ENCODE measurements around the gene KDM1B. TPM values are rescaled to one million over a fixed set of nuclear protein-coding genes. Genes with fewer than 3 reads are reported as not detected.

The KDM1B gene
- total RNA-seq, 1 donor from 2014 or later = 16.9 TPM

DNA sequence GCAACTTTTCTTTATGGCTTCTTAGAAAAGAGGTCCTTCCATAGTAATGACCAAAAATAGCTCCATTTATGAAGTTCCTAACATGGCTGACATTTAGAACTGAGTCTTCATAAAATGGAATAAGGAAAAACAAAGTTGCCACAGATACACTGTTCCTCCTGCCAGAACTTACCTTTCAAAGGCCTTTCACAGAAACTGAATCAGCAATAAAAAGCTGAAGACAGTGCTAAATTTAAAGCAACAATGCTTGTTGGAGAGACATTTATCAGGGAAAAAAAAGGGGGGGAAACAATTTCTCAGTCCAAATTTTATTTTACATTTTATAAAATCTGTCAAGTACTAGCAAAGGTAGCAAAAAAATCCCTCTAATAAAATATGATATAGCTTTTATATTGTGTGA is 91.8 kb downstream of the KDM1B start:
- no peak overlapping the region for H2AFZ ChIP-seq (replicated peaks)
- Mint-ChIP-seq H3K4me1 (no peaks in the 10 kb centered on the region), H3K27ac (no peak overlapping the region), H3K9me3 (no peaks in the 10 kb centered on the region), H3K27me3 (ENCODE audit: insufficient read depth, low read depth) (no peaks in the 10 kb centered on the region), H3K4me3 (no peak overlapping the region), H3K36me3 (peaks cover 60% of the 10 kb centered on the region)
- no peaks in the 10 kb centered on the region for H3K27me3 ChIP-seq
- peaks cover 100% of the 10 kb centered on the region for H3K79me2 ChIP-seq (ENCODE audit: low read depth)
- no peak overlapping the region for H3K4me3 ChIP-seq
- H3K4me2 ChIP-seq = no peak overlapping the region
- H3K36me3 ChIP-seq = peaks cover 53% of the 10 kb centered on the region
- no peak overlapping the region for H3K27ac ChIP-seq
- H3F3A ChIP-seq (ENCODE audit: low read depth) = peaks cover 17% of the 10 kb centered on the region
- H3K4me1 ChIP-seq = no peaks in the 10 kb centered on the region
- DNase-seq (ENCODE audit: low spot score) = no peak
- TF ChIP-seq, protein P1, sequence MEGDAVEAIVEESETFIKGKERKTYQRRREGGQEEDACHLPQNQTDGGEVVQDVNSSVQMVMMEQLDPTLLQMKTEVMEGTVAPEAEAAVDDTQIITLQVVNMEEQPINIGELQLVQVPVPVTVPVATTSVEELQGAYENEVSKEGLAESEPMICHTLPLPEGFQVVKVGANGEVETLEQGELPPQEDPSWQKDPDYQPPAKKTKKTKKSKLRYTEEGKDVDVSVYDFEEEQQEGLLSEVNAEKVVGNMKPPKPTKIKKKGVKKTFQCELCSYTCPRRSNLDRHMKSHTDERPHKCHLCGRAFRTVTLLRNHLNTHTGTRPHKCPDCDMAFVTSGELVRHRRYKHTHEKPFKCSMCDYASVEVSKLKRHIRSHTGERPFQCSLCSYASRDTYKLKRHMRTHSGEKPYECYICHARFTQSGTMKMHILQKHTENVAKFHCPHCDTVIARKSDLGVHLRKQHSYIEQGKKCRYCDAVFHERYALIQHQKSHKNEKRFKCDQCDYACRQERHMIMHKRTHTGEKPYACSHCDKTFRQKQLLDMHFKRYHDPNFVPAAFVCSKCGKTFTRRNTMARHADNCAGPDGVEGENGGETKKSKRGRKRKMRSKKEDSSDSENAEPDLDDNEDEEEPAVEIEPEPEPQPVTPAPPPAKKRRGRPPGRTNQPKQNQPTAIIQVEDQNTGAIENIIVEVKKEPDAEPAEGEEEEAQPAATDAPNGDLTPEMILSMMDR (IDR thresholded peaks at IDR 0.05) = no peak
- no peak for TF ChIP-seq EZH2phosphoT487 (IDR thresholded peaks at IDR 0.05)
- TF ChIP-seq EZH2 (IDR thresholded peaks at IDR 0.05) = no peak
- H3K9ac ChIP-seq = no peak overlapping the region
- peaks cover 77% of the 10 kb centered on the region for H4K20me1 ChIP-seq (ENCODE audit: low read depth)
- H3K9me3 ChIP-seq (ENCODE audit: low read depth) = no peaks in the 10 kb centered on the region

DNA sequence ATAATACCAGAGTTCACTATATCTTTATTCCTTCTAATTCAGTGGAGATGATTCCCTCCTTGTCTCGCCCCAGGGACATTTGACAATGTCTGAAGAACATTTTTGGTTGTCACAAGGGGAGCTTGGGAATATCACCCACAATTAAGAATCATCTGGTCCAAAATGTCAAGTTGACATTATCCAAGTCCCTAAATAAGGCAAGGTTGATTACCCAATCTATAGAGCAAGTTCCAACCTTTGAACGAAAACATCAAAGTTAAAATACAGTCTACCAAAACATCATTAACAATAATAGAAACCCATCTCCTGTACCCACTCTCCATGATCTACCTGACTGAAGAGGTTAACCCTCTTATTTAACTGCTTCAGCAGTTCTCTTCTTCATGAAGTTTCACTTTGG is 93.5 kb downstream of the KDM1B start:
- H3F3A ChIP-seq (ENCODE audit: low read depth) = peaks cover 17% of the 10 kb centered on the region
- H3K4me2 ChIP-seq = no peak overlapping the region
- no peaks in the 10 kb centered on the region for H3K27me3 Mint-ChIP-seq (ENCODE audit: insufficient read depth, low read depth)
- no peaks in the 10 kb centered on the region for H3K27me3 ChIP-seq
- peaks cover 100% of the 10 kb centered on the region for H3K79me2 ChIP-seq (ENCODE audit: low read depth)
- no peaks in the 10 kb centered on the region for H3K4me1 Mint-ChIP-seq
- no peak overlapping the region for H3K4me3 Mint-ChIP-seq
- H3K27ac ChIP-seq = no peak overlapping the region
- H4K20me1 ChIP-seq (ENCODE audit: low read depth) = peaks cover 90% of the 10 kb centered on the region
- no peak overlapping the region for H3K27ac Mint-ChIP-seq
- H3K9ac ChIP-seq = no peak overlapping the region
- no peak for TF ChIP-seq EZH2phosphoT487 (IDR thresholded peaks at IDR 0.05)
- peaks cover 43% of the 10 kb centered on the region for H3K36me3 ChIP-seq
- no peaks in the 10 kb centered on the region for H3K9me3 ChIP-seq (ENCODE audit: low read depth)
- no peak for DNase-seq (ENCODE audit: low spot score)
- H2AFZ ChIP-seq (replicated peaks) = no peak overlapping the region
- no peak overlapping the region for H3K4me3 ChIP-seq
- H3K36me3 Mint-ChIP-seq = peaks cover 54% of the 10 kb centered on the region
- H3K9me3 Mint-ChIP-seq = no peaks in the 10 kb centered on the region
- no peaks in the 10 kb centered on the region for H3K4me1 ChIP-seq

DNA sequence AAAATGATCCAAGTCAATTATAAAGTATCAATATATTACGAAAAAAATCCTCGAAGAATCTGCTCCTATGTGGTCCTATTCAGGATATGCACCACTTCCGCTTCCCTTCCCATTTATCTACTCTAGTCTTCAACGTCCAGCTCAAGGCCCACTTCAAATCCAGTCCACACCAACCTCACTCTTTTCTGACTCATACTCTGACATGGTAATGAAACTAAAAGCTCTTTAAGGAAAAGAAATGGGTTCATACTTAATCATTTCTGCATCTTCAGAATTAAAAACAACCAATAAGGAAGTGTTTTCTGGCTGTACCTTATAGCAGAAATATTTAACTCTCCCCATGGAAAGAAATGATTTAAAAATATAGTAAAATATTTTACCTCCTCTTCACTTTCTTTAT is 94.0 kb downstream of the KDM1B start:
- Histone ChIP-seq H3K9me3 (ENCODE audit: low read depth) (no peaks in the 10 kb centered on the region), H2AFZ (replicated peaks) (no peak overlapping the region), H3K4me1 (no peaks in the 10 kb centered on the region), H3K9ac (no peak overlapping the region), H3K4me3 (no peak overlapping the region), H4K20me1 (ENCODE audit: low read depth) (peaks cover 94% of the 10 kb centered on the region), H3F3A (ENCODE audit: low read depth) (peaks cover 17% of the 10 kb centered on the region), H3K79me2 (ENCODE audit: low read depth) (peaks cover 100% of the 10 kb centered on the region), H3K27me3 (no peaks in the 10 kb centered on the region), H3K36me3 (peaks cover 41% of the 10 kb centered on the region), H3K4me2 (no peak overlapping the region), H3K27ac (no peak overlapping the region)
- Mint-ChIP-seq H3K9me3 (no peaks in the 10 kb centered on the region), H3K27me3 (ENCODE audit: insufficient read depth, low read depth) (no peaks in the 10 kb centered on the region), H3K4me3 (no peak overlapping the region), H3K36me3 (peaks cover 49% of the 10 kb centered on the region), H3K27ac (no peak overlapping the region), H3K4me1 (no peaks in the 10 kb centered on the region)
- TF ChIP-seq, protein P1 (IDR thresholded peaks at IDR 0.05) = no peak
- TF ChIP-seq EZH2 (IDR thresholded peaks at IDR 0.05) = no peak
- no peak for TF ChIP-seq EZH2phosphoT487 (IDR thresholded peaks at IDR 0.05)
- no peak for DNase-seq (ENCODE audit: low spot score)

DNA sequence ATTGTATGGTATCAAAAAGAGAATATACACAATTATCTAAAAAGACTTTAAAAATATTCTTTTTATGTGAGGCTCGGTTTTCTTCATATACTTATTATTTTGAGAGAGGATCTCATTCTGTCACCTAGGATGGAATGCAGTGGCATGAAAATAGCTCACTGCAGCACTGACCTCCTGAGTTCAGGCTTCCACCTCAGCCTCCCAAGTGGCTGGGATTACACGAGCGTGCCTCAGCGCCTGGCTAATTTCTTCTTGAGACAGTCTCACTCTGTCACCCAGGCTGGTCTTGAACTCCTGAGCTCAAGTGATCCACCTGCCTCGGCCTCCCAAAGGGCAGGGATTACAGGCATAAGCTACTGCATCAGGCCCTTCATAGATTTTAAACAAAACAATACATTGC is 98.4 kb downstream of the KDM1B start:
- peaks cover 46% of the 10 kb centered on the region for H3K36me3 Mint-ChIP-seq
- H3K4me3 Mint-ChIP-seq = no peak overlapping the region
- H3K27ac Mint-ChIP-seq = no peak overlapping the region
- Histone ChIP-seq H4K20me1 (ENCODE audit: low read depth) (peaks cover 97% of the 10 kb centered on the region), H3K36me3 (peaks cover 56% of the 10 kb centered on the region), H3K9ac (no peak overlapping the region), H3K27me3 (no peaks in the 10 kb centered on the region), H3K27ac (no peak overlapping the region), H3K4me2 (no peak overlapping the region), H3K79me2 (ENCODE audit: low read depth) (peaks cover 100% of the 10 kb centered on the region), H3K4me1 (no peaks in the 10 kb centered on the region), H2AFZ (replicated peaks) (no peak overlapping the region), H3K9me3 (ENCODE audit: low read depth) (no peaks in the 10 kb centered on the region), H3K4me3 (no peak overlapping the region), H3F3A (ENCODE audit: low read depth) (peaks cover 30% of the 10 kb centered on the region)
- no peaks in the 10 kb centered on the region for H3K4me1 Mint-ChIP-seq
- TF ChIP-seq EZH2phosphoT487 (IDR thresholded peaks at IDR 0.05) (no peak), EZH2 (IDR thresholded peaks at IDR 0.05) (no peak)
- TF ChIP-seq, protein P1 (IDR thresholded peaks at IDR 0.05) = no peak
- no peaks in the 10 kb centered on the region for H3K27me3 Mint-ChIP-seq (ENCODE audit: insufficient read depth, low read depth)
- no peak for DNase-seq (ENCODE audit: low spot score)
- no peaks in the 10 kb centered on the region for H3K9me3 Mint-ChIP-seq

All from neural progenitor cell (in vitro differentiated cells).